ENCODE data around the gene CLIC1.

GRCh38 chr6:31717499-31718222 lies 18.7 kb downstream of the CLIC1 start:
- TF ChIP-seq, protein P1, sequence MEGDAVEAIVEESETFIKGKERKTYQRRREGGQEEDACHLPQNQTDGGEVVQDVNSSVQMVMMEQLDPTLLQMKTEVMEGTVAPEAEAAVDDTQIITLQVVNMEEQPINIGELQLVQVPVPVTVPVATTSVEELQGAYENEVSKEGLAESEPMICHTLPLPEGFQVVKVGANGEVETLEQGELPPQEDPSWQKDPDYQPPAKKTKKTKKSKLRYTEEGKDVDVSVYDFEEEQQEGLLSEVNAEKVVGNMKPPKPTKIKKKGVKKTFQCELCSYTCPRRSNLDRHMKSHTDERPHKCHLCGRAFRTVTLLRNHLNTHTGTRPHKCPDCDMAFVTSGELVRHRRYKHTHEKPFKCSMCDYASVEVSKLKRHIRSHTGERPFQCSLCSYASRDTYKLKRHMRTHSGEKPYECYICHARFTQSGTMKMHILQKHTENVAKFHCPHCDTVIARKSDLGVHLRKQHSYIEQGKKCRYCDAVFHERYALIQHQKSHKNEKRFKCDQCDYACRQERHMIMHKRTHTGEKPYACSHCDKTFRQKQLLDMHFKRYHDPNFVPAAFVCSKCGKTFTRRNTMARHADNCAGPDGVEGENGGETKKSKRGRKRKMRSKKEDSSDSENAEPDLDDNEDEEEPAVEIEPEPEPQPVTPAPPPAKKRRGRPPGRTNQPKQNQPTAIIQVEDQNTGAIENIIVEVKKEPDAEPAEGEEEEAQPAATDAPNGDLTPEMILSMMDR (IDR thresholded peaks at IDR 0.05), result no peak
- TF ChIP-seq POLR2AphosphoS5 (IDR thresholded peaks at IDR 0.05) (no peak), POLR2A (IDR thresholded peaks at IDR 0.05) (no peak), EP300 (IDR thresholded peaks at IDR 0.05; ENCODE audit: low read depth) (no peak)

Measured in transverse colon (tissue), 4 donors.